Measurements from ENCODE around the gene LRBA. TPM values are rescaled to one million over a fixed set of nuclear protein-coding genes. Genes with fewer than 3 reads are reported as not detected.

LRBA gene
- total RNA-seq, 4 donors from 2014 or later: 13.3 to 21.2 (median 20.1) TPM

- DNase-seq (ENCODE audit: extremely low spot score): no peak
- intact Hi-C loops (cut with DNase I): no loop called here
- 86% methylated on average over 2 of the region's 2 CpGs for WGBS
- Histone ChIP-seq H3K27me3 (no peaks in the 10 kb centered on the region), H3K4me3 (no peak overlapping the region), H3K9me3 (no peaks in the 10 kb centered on the region), H3K27ac (replicated peaks in 1 of 4) (no peak overlapping the region), H3K36me3 (peaks cover 0 to 4% (median 2%) of the 10 kb centered on the region in 4 donors), H3K4me1 (no peaks in the 10 kb centered on the region)
- no peak for TF ChIP-seq EP300 (IDR thresholded peaks at IDR 0.05)
- no peak for TF ChIP-seq POLR2AphosphoS5 (IDR thresholded peaks at IDR 0.05)
- no peak for TF ChIP-seq CTCF (IDR thresholded peaks at IDR 0.05)
- TF ChIP-seq POLR2A (IDR thresholded peaks at IDR 0.05; ENCODE audit: low read depth): no peak
Observed at GRCh38 chr4:150464523-150464922, 550.6 kb downstream of the LRBA start.

GRCh38 chr4:150462743-150463142 is 552.3 kb downstream of the LRBA start:
- intact Hi-C loops (cut with DNase I): no loop called here
- no peak for DNase-seq (ENCODE audit: extremely low spot score)
- Histone ChIP-seq H3K4me3 (no peak overlapping the region), H3K27ac (replicated peaks in 1 of 4) (no peak overlapping the region), H3K36me3 (peaks cover 0 to 4% (median 2%) of the 10 kb centered on the region in 4 donors), H3K9me3 (no peaks in the 10 kb centered on the region), H3K27me3 (no peaks in the 10 kb centered on the region), H3K4me1 (no peaks in the 10 kb centered on the region)
- TF ChIP-seq EP300 (IDR thresholded peaks at IDR 0.05) (no peak), POLR2A (IDR thresholded peaks at IDR 0.05; ENCODE audit: low read depth) (no peak), CTCF (IDR thresholded peaks at IDR 0.05) (no peak), POLR2AphosphoS5 (IDR thresholded peaks at IDR 0.05) (no peak)
- 93% methylated on average over 2 of the region's 2 CpGs for WGBS

GRCh38 chr4:150461957-150462356 is 553.1 kb downstream of the LRBA start:
- no peaks in the 10 kb centered on the region for H3K4me1 ChIP-seq
- H3K4me3 ChIP-seq: no peak overlapping the region
- no peaks in the 10 kb centered on the region for H3K9me3 ChIP-seq
- H3K27ac ChIP-seq (replicated peaks in 1 of 4): no peak overlapping the region
- 96% methylated on average over 1 of the region's 1 CpG for WGBS
- no peak for DNase-seq (ENCODE audit: extremely low spot score)
- H3K36me3 ChIP-seq: peaks cover 0 to 4% (median 2%) of the 10 kb centered on the region in 4 donors
- no peak for TF ChIP-seq CTCF (IDR thresholded peaks at IDR 0.05)
- no peak for TF ChIP-seq POLR2A (IDR thresholded peaks at IDR 0.05; ENCODE audit: low read depth)
- no peak for TF ChIP-seq POLR2AphosphoS5 (IDR thresholded peaks at IDR 0.05)
- TF ChIP-seq EP300 (IDR thresholded peaks at IDR 0.05): no peak
- no peaks in the 10 kb centered on the region for H3K27me3 ChIP-seq
- intact Hi-C loops (cut with DNase I): no loop called here

GRCh38 chr4:150457802-150458201 is 557.3 kb downstream of the LRBA start:
- H3K27me3 ChIP-seq: no peaks in the 10 kb centered on the region
- H3K4me3 ChIP-seq: no peak overlapping the region
- intact Hi-C loops (cut with DNase I): no loop called here
- H3K4me1 ChIP-seq: no peaks in the 10 kb centered on the region
- DNase-seq (ENCODE audit: extremely low spot score): no peak
- H3K27ac ChIP-seq (replicated peaks in 1 of 4): no peak overlapping the region
- no peaks in the 10 kb centered on the region for H3K9me3 ChIP-seq
- WGBS: 34% methylated on average over 1 of the region's 1 CpG
- TF ChIP-seq POLR2AphosphoS5 (IDR thresholded peaks at IDR 0.05): no peak
- no peak for TF ChIP-seq CTCF (IDR thresholded peaks at IDR 0.05)
- no peak for TF ChIP-seq POLR2A (IDR thresholded peaks at IDR 0.05; ENCODE audit: low read depth)
- TF ChIP-seq EP300 (IDR thresholded peaks at IDR 0.05): no peak
- no peaks in the 10 kb centered on the region for H3K36me3 ChIP-seq

GRCh38 chr4:150451883-150452282 is 563.2 kb downstream of the LRBA start:
- Histone ChIP-seq H3K4me1 (no peaks in the 10 kb centered on the region), H3K4me3 (no peak overlapping the region), H3K36me3 (no peaks in the 10 kb centered on the region), H3K27ac (replicated peaks in 1 of 4) (no peak overlapping the region), H3K9me3 (no peaks in the 10 kb centered on the region), H3K27me3 (no peaks in the 10 kb centered on the region)
- intact Hi-C loops (cut with DNase I): no loop called here
- no peak for DNase-seq (ENCODE audit: extremely low spot score)
- WGBS: 91% methylated on average over 3 of the region's 3 CpGs
- TF ChIP-seq EP300 (IDR thresholded peaks at IDR 0.05) (no peak), CTCF (IDR thresholded peaks at IDR 0.05) (no peak), POLR2AphosphoS5 (IDR thresholded peaks at IDR 0.05) (no peak), POLR2A (IDR thresholded peaks at IDR 0.05; ENCODE audit: low read depth) (no peak)
